Measurements from ENCODE around the gene ASTL.

DNA sequence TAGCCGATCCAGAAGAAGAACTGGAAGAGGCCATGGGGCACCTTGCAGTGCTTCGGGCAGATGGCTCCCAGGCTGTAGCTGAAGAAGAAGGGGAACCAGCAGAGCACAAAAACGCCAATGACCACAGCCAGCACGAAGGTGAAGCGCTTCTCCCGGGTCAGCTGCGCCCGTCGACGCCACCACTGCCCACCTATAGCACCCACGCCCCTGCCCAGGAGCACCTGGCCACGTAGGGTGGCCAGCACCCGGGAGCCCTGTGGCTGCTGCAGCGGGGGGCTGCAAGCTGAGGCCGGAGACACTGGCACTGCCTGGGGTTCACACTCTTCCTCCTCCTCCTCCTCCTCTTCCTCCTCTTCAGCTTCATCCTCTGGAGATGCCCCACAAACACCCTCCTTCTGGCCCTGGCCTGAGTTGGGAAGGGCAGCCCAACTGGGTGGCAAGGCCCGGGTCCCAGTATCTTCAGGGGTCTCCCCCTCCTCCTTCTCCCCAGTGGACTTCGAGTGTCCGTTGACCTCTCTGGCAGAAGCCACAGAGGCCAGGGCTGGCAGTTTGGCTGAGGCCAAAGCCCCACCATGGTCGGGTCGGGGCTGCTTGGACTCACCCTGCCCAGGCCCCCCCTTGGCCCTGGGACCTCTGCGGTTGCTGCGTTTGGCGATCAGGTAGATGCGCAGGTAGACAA is 23.3 kb downstream of the ASTL start:
- TF ChIP-seq ZNF239 (tag by site-specific recombination; IDR thresholded peaks at IDR 0.05) (no peak), ZNF776 (tag by site-specific recombination; IDR thresholded peaks at IDR 0.05; ENCODE audit: borderline replicate concordance) (no peak), HOXA7 (CRISPR knock-in tag; IDR thresholded peaks at IDR 0.05; ENCODE audit: borderline replicate concordance) (no peak), GFI1B (tag by site-specific recombination; IDR thresholded peaks at IDR 0.05) (no peak), SETDB1 (IDR thresholded peaks at IDR 0.05; ENCODE audit: insufficient read length, low read length) (no peak), ZNF664 (tag by site-specific recombination; IDR thresholded peaks at IDR 0.05) (no peak)
- TF ChIP-seq, protein P1, sequence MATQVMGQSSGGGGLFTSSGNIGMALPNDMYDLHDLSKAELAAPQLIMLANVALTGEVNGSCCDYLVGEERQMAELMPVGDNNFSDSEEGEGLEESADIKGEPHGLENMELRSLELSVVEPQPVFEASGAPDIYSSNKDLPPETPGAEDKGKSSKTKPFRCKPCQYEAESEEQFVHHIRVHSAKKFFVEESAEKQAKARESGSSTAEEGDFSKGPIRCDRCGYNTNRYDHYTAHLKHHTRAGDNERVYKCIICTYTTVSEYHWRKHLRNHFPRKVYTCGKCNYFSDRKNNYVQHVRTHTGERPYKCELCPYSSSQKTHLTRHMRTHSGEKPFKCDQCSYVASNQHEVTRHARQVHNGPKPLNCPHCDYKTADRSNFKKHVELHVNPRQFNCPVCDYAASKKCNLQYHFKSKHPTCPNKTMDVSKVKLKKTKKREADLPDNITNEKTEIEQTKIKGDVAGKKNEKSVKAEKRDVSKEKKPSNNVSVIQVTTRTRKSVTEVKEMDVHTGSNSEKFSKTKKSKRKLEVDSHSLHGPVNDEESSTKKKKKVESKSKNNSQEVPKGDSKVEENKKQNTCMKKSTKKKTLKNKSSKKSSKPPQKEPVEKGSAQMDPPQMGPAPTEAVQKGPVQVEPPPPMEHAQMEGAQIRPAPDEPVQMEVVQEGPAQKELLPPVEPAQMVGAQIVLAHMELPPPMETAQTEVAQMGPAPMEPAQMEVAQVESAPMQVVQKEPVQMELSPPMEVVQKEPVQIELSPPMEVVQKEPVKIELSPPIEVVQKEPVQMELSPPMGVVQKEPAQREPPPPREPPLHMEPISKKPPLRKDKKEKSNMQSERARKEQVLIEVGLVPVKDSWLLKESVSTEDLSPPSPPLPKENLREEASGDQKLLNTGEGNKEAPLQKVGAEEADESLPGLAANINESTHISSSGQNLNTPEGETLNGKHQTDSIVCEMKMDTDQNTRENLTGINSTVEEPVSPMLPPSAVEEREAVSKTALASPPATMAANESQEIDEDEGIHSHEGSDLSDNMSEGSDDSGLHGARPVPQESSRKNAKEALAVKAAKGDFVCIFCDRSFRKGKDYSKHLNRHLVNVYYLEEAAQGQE (tag by site-specific recombination; IDR thresholded peaks at IDR 0.05): no peak
- TF ChIP-seq, protein P2, sequence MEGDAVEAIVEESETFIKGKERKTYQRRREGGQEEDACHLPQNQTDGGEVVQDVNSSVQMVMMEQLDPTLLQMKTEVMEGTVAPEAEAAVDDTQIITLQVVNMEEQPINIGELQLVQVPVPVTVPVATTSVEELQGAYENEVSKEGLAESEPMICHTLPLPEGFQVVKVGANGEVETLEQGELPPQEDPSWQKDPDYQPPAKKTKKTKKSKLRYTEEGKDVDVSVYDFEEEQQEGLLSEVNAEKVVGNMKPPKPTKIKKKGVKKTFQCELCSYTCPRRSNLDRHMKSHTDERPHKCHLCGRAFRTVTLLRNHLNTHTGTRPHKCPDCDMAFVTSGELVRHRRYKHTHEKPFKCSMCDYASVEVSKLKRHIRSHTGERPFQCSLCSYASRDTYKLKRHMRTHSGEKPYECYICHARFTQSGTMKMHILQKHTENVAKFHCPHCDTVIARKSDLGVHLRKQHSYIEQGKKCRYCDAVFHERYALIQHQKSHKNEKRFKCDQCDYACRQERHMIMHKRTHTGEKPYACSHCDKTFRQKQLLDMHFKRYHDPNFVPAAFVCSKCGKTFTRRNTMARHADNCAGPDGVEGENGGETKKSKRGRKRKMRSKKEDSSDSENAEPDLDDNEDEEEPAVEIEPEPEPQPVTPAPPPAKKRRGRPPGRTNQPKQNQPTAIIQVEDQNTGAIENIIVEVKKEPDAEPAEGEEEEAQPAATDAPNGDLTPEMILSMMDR (tag by site-specific recombination; IDR thresholded peaks at IDR 0.05): no peak
- TF ChIP-seq, protein P3, sequence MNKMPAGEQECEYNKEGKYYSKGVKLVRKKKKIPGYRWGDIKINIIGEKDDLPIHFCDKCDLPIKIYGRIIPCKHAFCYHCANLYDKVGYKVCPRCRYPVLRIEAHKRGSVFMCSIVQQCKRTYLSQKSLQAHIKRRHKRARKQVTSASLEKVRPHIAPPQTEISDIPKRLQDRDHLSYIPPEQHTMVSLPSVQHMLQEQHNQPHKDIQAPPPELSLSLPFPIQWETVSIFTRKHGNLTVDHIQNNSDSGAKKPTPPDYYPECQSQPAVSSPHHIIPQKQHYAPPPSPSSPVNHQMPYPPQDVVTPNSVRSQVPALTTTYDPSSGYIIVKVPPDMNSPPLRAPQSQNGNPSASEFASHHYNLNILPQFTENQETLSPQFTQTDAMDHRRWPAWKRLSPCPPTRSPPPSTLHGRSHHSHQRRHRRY (tag by site-specific recombination; IDR thresholded peaks at IDR 0.05): no peak

Data from HEK293 (cell line).